ENCODE measurements around the gene TBC1D2. TPM values are rescaled to one million over a fixed set of nuclear protein-coding genes. Genes with fewer than 3 reads are reported as not detected.

The TBC1D2 gene
- total RNA-seq, 1 donor from 2014 or later = 5.0 TPM

DNA sequence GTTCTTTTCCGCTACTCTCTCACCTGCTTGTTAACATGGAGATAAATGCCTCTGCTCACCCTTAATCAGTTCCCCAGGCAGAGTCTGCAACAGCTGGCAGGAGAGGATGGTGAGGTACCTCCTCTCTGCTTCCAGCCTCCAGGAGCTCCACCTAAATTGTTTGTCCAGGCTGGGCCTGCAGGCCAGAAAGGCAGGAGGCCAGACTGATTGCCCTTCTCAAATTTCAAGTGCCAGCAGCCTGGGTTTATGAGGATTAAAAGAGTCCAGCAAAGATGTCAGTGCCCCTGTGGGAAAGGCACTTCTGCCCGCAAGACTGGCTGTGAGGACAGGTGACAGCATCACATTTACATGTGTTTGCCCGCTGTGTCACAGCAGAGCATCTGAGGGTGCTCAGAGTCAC, 82.8 kb downstream of the TBC1D2 start:
- intact Hi-C loops (cut with micrococcal nuclease) = no loop called here

DNA sequence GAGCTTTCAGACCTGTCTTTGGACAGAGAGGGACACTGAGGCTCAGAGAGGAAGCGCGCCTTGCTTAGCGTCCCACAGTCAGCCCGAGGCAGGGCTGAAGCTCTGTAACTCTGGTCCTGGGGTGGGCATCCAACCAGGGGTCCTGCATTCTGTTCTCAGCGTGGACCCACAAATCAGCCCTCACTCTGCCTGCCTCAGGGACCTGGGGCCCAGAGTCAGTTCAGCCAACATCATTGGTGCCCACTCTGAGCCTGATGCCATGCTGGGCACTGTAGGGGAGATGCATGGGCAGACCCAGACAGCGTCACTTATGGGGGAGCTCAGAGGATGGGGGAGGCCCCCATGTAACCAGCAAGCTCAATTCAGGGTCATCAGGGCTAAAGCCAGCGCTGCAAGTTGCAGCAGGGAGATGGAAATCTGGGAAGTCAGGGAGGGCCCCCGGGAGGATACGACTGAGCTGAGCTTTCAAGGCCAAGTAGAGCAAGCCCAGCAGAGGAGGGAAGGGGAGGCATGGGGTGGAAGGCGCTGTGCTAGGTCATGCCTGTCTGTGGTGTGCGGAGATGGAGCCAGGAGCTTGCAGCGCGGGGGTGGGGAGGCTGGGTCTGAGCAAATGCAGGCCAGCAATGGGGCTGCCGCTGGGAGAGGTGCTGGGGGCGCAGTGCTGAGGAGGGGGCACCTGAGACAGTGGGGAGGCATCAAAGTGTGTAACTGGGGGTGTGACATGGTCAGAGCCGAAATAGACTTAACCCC, 84.1 kb downstream of the TBC1D2 start:
- intact Hi-C loops (cut with micrococcal nuclease) = no loop called here

DNA sequence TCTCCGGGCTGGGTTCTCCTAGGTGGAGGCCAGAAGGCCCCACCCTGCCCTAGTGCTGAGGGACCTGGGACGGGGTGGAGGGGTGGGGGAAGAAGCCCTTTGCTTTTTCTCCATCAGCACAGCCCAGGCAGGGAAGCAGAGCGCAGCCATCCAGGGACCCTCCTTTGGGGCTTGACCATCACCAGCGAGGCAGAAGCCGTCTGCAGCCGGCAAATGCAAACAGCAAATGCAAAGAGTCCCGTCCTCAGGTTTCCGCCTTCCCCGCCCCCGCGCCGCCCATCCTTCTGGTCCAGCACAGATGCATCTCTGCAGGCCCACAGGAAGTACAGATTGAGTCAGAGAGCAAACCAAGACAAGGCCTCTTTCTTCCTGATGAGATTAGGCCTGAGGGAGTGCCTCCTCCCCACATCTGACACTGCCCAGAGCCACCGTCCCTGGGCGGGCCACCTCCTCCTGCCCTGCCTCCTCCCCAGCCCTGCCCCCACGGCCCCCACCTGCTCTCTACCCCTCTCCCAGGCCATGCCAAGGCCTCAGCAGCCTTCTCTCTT, 86.4 kb downstream of the TBC1D2 start:
- intact Hi-C loops (cut with micrococcal nuclease) = no loop called here

DNA sequence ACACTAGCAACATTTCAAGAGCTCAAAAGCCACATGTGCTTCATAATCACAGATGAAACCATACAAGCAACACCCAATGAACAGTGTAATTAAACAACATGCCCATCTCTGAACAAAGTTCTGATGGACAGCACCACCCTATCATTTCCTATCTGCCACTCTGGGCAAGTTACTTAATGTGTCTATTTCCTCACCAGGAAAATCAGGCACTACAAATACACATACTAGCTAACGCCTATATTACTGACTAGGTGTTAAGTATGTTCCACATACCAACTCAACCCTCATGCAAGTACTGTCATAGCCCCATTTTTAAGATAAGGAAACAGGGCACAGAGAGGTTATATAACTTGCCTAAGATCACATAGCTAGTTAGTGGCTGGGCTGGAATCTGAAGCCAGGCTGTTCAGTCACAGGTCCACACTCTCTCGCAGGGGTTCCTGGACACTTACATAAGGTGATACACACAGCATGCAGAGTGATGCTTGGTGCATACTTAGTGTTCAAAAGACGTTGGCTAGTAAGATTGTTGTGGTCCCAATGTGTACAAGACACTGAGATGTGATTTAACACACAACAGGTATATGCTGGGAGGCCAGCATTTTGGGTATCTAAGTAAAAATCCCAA, 87.2 kb downstream of the TBC1D2 start:
- intact Hi-C loops (cut with micrococcal nuclease) = no loop called here

DNA sequence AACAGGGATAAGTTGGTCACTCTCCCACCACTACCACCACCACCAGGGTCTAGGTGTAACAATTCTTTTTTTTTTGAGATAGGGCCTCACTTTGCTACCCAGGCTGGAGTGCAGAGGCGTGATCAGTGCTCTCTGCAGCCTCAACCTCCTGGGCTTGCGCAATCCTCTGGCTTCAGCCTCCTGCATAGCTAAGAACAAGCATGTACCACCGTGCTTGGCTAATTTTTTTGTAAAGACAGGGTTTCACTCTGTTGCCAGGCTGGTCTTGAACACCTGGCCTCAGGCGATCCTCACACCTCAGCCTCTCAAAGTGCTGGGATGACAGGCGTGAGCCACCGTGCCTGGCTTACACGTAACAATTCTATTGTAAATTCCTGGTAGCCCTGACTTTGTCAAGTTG, 90.5 kb downstream of the TBC1D2 start:
- intact Hi-C loops (cut with micrococcal nuclease) = no loop called here

DNA sequence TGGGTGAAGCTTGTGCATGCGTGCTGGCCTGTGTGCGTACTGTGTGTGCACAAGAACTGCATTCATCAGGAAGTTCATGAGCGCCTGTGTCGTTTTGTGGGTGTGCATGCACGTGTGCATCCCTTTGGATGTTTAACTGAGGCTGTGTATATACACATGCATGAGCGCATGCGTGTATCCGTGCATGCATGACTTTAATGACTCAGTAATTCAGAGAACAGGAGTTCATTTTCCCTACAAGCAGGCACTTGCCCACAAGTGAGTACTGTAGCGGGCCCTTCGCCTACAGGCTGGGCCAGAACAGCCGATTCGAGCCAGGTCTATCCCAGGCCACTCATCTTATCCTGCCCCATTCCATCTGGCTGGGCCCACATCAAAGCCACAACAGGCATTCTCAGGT, 92.8 kb downstream of the TBC1D2 start:
- intact Hi-C loops (cut with micrococcal nuclease) = no loop called here

DNA sequence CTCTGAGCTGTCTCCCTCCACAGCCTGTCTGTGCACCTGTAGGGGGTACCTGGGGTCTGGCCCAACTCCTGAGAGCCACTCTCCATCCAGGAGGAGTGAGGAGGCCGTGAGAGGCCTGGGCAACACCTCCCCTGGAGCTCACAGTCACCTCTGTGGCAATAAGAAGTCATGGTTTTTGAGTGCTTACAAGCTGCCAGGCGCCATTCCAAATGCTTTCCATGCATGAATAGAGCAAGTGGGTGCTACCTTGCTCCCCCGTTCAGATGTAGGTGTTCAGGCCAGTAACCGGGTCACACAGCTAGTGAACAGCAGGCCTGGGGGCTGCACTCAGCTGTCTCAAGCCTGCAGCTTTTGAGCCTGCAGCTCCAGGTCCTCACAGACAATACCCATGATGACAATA, 93.6 kb downstream of the TBC1D2 start:
- intact Hi-C loops (cut with micrococcal nuclease) = no loop called here

DNA sequence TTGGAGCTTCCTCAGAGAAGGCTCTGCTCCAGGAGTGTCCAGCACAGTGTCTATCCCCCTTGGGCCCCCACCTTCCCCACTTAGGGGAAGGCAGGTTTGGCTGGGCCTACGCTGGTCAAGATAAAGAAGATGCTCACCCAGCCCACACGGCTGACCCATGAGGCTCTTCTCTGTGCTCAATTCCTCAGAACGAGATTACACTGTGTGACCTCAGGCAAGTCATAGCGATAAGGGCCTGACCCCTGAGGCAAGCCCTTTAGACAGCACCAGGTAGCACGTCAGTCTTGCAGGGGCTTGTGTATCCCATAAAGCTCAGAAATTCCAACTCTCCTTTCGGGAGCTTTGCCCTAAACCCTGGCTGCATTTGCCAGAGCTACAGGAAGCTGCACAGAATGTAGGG, 95.7 kb downstream of the TBC1D2 start:
- intact Hi-C loops (cut with micrococcal nuclease) = no loop called here

DNA sequence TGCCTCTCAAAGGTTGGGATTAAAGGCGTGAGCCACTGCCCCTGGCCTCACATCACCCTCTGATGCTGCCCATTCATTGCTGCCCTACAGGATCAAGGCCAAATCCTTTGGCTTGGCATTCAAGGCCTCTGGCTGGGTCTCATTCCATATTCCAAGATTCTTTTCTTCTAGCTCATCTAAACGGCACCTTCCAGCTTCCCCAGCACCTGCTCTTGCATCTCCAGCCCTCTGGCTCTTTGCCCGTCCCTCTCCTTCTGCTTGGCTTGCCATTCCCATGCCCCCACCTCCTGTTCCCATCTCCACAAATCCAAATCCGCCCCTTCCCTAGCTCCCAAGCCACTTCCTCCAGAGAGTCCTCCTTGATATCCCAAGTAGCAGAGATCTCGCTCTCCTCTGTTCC, 96.1 kb downstream of the TBC1D2 start:
- intact Hi-C loops (cut with micrococcal nuclease) = no loop called here

DNA sequence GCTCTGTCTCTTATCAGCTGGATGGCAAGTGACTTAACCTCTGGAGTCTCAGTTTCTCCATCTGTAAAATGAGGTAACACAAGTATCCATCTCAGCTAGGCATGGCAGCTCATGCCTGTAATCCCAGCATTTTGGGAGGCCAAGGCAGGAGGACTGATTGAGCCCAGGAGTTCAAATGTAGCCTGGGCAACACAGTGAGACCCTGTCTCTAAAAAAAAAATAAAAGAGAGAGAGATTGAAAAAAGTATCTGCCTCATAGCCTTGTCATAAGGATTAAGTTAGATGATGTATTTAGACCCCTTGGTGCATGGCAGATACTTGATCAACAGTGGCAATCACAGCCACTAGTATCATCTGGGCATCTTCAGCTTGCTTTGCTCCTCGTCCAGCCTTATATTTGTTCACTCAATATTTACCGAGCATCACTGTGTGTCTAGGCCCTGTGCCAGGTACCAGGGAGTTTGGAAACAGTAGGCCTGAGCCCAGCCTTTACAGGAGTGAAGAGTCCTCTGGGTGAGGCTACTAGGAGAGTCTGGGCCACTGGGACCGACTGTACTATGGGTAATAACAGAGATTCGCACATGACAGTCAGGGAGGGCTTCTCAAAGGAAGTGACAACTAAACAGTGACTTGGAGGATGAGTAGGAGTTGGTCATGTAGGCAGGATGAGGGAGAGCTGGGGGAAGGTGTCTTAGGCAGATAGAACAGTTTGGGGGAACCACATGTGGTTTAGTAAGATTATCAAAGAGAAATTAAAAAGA, 97.2 kb downstream of the TBC1D2 start:
- intact Hi-C loops (cut with micrococcal nuclease) = no loop called here

DNA sequence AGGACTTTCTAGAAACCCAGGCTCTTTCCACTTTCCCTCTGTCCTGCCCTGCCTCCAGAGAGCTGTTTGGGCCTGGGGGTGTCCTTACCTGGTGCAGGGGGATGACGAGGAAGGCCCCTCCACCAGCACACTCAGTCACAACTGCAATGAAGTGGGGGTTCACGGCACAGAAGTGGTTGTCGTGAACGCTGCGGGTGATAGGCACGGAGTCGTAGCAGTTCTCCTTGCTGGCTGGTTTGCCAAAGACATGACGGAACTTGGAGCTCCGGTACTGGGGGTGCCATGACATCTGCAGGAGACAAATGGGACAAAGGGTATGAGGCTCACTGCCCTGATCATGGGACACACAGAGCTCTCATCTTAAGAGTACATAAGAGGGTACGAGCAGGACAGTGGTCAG, 98.1 kb downstream of the TBC1D2 start:
- intact Hi-C loops (cut with micrococcal nuclease) = no loop called here

DNA sequence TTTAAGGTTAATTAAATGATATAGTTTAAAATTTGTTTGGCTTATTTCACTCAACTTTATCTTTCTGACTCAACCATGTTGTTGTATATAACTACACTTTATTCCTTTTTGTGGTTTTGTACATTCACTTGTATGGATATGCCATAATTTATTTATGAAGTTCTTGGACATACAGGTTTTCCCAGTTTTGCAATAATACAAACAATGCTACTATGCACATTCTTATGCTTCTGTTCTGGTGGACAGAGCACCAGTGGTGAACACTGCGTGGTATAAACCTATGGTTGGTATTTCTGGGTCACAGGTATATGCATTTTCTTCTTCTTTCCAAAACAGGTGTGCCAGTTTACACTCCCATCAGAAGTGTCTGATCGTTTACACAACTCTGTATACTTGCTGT, 100.8 kb downstream of the TBC1D2 start:
- intact Hi-C loops (cut with micrococcal nuclease) = no loop called here

DNA sequence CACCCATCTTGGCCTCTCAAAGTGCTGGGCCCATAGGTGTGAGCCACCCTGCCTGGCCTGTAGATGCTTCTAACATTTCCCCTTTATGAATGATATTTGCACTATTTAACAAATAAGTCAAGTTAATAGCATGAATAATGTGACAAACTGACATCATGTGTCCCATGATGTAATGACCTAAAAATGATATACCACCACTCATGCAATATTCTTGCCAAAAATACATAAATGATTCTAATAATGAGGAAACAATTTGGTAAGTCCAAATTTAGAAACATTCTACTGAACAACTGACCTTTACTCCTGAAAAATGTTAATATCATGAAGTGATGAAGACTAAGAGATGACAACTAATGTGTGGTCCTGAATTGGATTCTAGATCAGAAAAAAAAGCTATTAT, 102.9 kb downstream of the TBC1D2 start:
- intact Hi-C loops (cut with micrococcal nuclease) = no loop called here

DNA sequence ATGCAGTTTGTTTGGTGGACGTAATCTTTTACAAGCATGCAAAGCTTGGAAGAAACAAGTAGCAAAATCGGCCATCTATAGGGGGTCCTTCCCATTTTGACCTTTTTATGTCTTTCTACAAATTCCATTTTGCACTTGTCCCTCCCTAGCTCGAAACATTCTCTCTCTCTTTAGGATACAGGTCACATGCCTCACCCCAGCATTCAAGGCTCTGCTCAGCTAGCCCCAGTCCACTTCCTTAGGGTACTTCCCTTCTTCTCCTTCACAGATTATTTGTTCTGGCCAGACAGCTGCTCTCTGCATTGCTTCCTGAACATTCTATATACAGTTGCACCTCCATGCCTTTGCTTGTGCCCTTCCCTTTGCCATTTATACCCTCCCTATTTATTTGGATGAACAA, 104.7 kb downstream of the TBC1D2 start:
- intact Hi-C loops (cut with micrococcal nuclease) = no loop called here

DNA sequence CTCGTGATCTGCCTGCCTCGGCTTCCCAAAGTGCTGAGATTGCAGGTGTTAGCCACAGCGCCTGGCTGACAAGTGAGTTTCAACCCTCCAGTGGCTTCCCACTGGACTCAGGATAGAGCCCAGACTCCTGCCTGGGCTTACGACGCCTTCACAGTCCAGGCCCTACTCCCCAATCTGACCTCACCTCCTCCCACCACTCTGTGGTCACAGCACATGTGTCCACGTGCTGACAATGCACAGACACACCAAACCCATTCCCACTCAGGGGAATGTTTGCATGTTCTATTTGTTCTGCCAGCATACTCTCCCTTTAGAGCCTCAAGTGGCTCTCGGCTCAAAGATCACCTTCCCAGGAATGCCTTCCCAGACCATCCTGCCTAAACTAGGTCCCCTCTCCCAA, 105.3 kb downstream of the TBC1D2 start:
- intact Hi-C loops (cut with micrococcal nuclease) = no loop called here

DNA sequence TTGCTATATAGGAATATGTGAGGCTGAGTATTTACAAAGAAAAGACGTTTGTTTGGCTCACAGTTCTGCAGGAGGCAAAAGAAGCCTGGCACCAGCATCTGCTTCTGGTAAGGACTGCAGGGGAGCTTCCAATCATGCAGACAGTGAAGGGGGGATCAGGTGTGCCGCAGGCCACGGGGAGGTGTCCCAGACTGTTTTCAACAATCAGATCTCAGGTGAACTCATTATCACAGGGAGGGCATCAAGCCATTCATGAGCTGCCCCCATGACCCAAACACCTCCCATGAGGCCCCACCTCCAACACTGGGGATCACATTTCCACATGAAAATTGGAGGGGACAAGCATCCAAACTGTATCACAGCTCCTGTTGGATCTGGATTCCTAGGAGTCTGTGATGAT, 106.0 kb downstream of the TBC1D2 start:
- intact Hi-C loops (cut with micrococcal nuclease) = no loop called here

Other genes with a start within 250 kb of the TBC1D2 start
- 60.4 and 64.4 TPM in 2 replicates for gene NANS, start 198.9 kb downstream of the TBC1D2 start, total RNA-seq
- gene TRIM14, start 136.4 kb downstream of the TBC1D2 start, total RNA-seq = 87.0 and 88.5 TPM in 2 replicates
- gene CORO2A, start 63.0 kb downstream of the TBC1D2 start, total RNA-seq = 3.2 TPM in 2 replicates